Fibroblast of lung (primary cell): ENCODE measurements around the gene DHRS9.

ENCODE experiments used
- CTCF ChIP-seq, 2 donors: IDR thresholded peaks in 1 of 2; conservative IDR thresholded peaks in 1 of 2; 1 replicate in 1 of 2; 2 replicates in 1 of 2; pipeline ENCODE4 v1.5.1; 2011 to 2012; ENCODE audit warnings: low read length in 2 of 2, control low read depth in 1 of 2, inconsistent platforms in 1 of 2, low read depth in 1 of 2, mild to moderate bottlenecking in 1 of 2
- EZH2 ChIP-seq: IDR thresholded peaks from 2 replicates; pipeline ENCODE4 v1.5.1; 2012; ENCODE audit warnings: low read length, control low read depth, mild to moderate bottlenecking; ENCODE audit errors: missing control alignments

GRCh38 chr2:169091761-169092519, 22.6 kb downstream of the DHRS9 start:
- no peak for TF ChIP-seq CTCF (conservative IDR thresholded peaks at IDR 0.05 in 1 of 2, IDR thresholded peaks at IDR 0.05 in 1 of 2; ENCODE audit: low read depth in 1 of 2, low read length in 2 of 2)
- no peak for TF ChIP-seq EZH2
